Panc1 (cell line): ENCODE data around the gene TWF1. TPM values are rescaled to one million over a fixed set of nuclear protein-coding genes. Genes with fewer than 3 reads are reported as not detected.

ENCODE experiments used
- ATAC-seq: fragments of 200-7000 bp; cut with Tn5 transposase; 2 replicates; pipeline ENCODE4 v1.9.1; 2020; ENCODE audit warnings: mild to moderate bottlenecking, moderate library complexity
- BruUV-seq: library from RNA; stranded (reverse); fragments of 400-500 nt; replicated peaks from 2 replicates; lab custom pipeline; 2021; lab: Mats Ljungman, UMichigan
- CTCF ChIA-PET: fragments of 300-600 bp; sonication (Branson Sonifier 250); formaldehyde crosslinking; loops from one replicate; lab custom pipeline; 2022; ENCODE audit warnings: antibody characterized with exemption; lab: Charles Lee
- POLR2A ChIA-PET: fragments of 300-600 bp; sonication (Branson Sonifier 250); formaldehyde crosslinking; loops from one replicate; lab custom pipeline; 2022; ENCODE audit warnings: antibody characterized with exemption; lab: Charles Lee
- DNase-seq: peaks from one replicate; pipeline ENCODE4 v3.0.0-alpha.2; 2010; ENCODE audit warnings: low read depth, low spot score
- H3K27ac ChIP-seq: 2 replicates; pipeline ENCODE4 v1.5.1; 2011; ENCODE audit warnings: mild to moderate bottlenecking, low read length, inconsistent platforms
- H3K27me3 ChIP-seq: fragments of 200-500 bp; sonication (Bioruptor generic); 2 replicates; pipeline ENCODE4 v1.6.0; 2014; ENCODE audit warnings: low read length, inconsistent platforms; ENCODE audit not compliant: control insufficient read depth, insufficient read depth
- H3K36me3 ChIP-seq: fragments of 200-500 bp; sonication (Bioruptor generic); 2 replicates; pipeline ENCODE4 v1.5.1; 2014; ENCODE audit warnings: inconsistent platforms, mild to moderate bottlenecking, low read length, moderate library complexity; ENCODE audit not compliant: control insufficient read depth, insufficient read depth
- H3K4me1 ChIP-seq: 2 replicates; pipeline ENCODE4 v1.5.1; 2011; ENCODE audit warnings: inconsistent platforms, mild to moderate bottlenecking, low read length, moderate library complexity; ENCODE audit not compliant: control insufficient read depth, insufficient read depth
- H3K4me3 ChIP-seq, 2 experiments: 2 replicates each; pipeline ENCODE4 v1.5.1; 2011 to 2012; ENCODE audit warnings: low read depth in 2 of 2, low read length in 2 of 2, mild to moderate bottlenecking in 2 of 2, inconsistent platforms in 1 of 2, moderate library complexity in 1 of 2
- H3K9me3 ChIP-seq: fragments of 200-500 bp; sonication (Bioruptor generic); 2 replicates; pipeline ENCODE4 v1.5.1; 2014; ENCODE audit warnings: low read depth, mild to moderate bottlenecking, inconsistent platforms, low read length, moderate library complexity; ENCODE audit not compliant: control insufficient read depth, insufficient read depth
- POLR2AphosphoS5 ChIP-seq: IDR thresholded peaks from 2 replicates; pipeline ENCODE4 v1.6.1; 2012; ENCODE audit warnings: mild to moderate bottlenecking, low read depth, low read length, moderate library complexity
- SIN3A ChIP-seq: IDR thresholded peaks from 2 replicates; pipeline ENCODE4 v1.6.1; 2012; ENCODE audit warnings: low read depth, mild to moderate bottlenecking, low read length, moderate library complexity, borderline replicate concordance; ENCODE audit not compliant: insufficient read depth
- TCF7L2 ChIP-seq: IDR thresholded peaks from 2 replicates; pipeline ENCODE4 v1.6.1; 2011; ENCODE audit warnings: mild to moderate bottlenecking, low read depth, low read length, inconsistent platforms
- in situ Hi-C: cut with HindIII; loops from 2 replicates; pipeline ENCODE4 v1.10.0; 2016; ENCODE audit warnings: low sequenced_read_pairs, low pct_unique_long_range_greater_than_20kb
- intact Hi-C: fragments of 100-400 bp; cut with micrococcal nuclease; formaldehyde crosslinking; loops from one replicate; pipeline ENCODE4 v1.10.0; 2022; ENCODE audit not compliant: unreplicated experiment
- total RNA-seq: library from RNA; stranded (reverse); gene quantifications from one replicate; pipeline ENCODE4 v1.2.1, GENCODE V29; 2021; ENCODE audit not compliant: unreplicated experiment
- TF ChIP-seq, protein P1 (sequence below), 2 experiments: IDR thresholded peaks; 2 replicates each; pipeline ENCODE4 v1.6.1; 2011 to 2012; ENCODE audit warnings: low read depth in 2 of 2, control low read depth in 1 of 2, low read length in 1 of 2, mild to moderate bottlenecking in 1 of 2, moderate library complexity in 1 of 2; ENCODE audit not compliant: insufficient read depth in 1 of 2
- TF ChIP-seq, protein P2 (sequence below): fragments of 450-650 bp; IDR thresholded peaks from 2 replicates; pipeline ENCODE4 v1.5.1; 2017; ENCODE audit warnings: mild to moderate bottlenecking

Gene TWF1
- total RNA-seq, 1 experiment from 2014 or later, result 103 TPM

DNA sequence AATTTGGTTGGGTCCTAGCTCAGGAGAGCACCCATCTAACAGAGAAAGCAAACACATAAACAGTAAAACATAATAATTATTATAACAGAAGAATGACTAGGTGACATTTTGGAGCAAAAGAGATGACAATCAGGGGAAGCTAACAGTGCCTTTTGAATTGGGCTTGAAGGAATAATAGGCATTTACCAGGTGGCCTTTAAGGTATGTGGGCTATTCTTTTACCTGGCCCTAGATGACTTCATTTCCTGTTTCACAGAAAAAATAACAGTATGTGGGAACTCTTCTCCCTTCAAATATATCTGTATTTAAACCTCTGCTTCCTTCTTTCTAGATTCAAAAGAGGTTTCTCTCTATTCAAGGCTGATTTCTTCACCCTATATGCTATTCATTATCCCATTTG is 43.5 kb downstream of the TWF1 start:
- H3K27me3 ChIP-seq, result no peaks in the 10 kb centered on the region
- BruUV-seq, result no TSS peak
- TF ChIP-seq, protein P1, sequence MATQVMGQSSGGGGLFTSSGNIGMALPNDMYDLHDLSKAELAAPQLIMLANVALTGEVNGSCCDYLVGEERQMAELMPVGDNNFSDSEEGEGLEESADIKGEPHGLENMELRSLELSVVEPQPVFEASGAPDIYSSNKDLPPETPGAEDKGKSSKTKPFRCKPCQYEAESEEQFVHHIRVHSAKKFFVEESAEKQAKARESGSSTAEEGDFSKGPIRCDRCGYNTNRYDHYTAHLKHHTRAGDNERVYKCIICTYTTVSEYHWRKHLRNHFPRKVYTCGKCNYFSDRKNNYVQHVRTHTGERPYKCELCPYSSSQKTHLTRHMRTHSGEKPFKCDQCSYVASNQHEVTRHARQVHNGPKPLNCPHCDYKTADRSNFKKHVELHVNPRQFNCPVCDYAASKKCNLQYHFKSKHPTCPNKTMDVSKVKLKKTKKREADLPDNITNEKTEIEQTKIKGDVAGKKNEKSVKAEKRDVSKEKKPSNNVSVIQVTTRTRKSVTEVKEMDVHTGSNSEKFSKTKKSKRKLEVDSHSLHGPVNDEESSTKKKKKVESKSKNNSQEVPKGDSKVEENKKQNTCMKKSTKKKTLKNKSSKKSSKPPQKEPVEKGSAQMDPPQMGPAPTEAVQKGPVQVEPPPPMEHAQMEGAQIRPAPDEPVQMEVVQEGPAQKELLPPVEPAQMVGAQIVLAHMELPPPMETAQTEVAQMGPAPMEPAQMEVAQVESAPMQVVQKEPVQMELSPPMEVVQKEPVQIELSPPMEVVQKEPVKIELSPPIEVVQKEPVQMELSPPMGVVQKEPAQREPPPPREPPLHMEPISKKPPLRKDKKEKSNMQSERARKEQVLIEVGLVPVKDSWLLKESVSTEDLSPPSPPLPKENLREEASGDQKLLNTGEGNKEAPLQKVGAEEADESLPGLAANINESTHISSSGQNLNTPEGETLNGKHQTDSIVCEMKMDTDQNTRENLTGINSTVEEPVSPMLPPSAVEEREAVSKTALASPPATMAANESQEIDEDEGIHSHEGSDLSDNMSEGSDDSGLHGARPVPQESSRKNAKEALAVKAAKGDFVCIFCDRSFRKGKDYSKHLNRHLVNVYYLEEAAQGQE (IDR thresholded peaks at IDR 0.05; ENCODE audit: insufficient read depth in 1 of 2, low read depth in 2 of 2, low read length in 1 of 2), result no peak
- TF ChIP-seq SIN3A (no peak), POLR2AphosphoS5 (no peak), TCF7L2 (no peak)
- TF ChIP-seq, protein P2, sequence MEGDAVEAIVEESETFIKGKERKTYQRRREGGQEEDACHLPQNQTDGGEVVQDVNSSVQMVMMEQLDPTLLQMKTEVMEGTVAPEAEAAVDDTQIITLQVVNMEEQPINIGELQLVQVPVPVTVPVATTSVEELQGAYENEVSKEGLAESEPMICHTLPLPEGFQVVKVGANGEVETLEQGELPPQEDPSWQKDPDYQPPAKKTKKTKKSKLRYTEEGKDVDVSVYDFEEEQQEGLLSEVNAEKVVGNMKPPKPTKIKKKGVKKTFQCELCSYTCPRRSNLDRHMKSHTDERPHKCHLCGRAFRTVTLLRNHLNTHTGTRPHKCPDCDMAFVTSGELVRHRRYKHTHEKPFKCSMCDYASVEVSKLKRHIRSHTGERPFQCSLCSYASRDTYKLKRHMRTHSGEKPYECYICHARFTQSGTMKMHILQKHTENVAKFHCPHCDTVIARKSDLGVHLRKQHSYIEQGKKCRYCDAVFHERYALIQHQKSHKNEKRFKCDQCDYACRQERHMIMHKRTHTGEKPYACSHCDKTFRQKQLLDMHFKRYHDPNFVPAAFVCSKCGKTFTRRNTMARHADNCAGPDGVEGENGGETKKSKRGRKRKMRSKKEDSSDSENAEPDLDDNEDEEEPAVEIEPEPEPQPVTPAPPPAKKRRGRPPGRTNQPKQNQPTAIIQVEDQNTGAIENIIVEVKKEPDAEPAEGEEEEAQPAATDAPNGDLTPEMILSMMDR, result no peak
- H3K36me3 ChIP-seq, result no peaks in the 10 kb centered on the region
- ChIA-PET CTCF (no interaction called here), POLR2A (no interaction called here)
- intact Hi-C loops, result no loop called here
- H3K27ac ChIP-seq, result no peak overlapping the region
- no peaks in the 10 kb centered on the region for H3K9me3 ChIP-seq
- no peak for DNase-seq
- H3K4me3 ChIP-seq, result no peak overlapping the region
- H3K4me1 ChIP-seq, result peaks cover 8% of the 10 kb centered on the region
- no peak for ATAC-seq
- in situ Hi-C loops, result loop anchor here (10.0 kb wide), 1 partner anchor 122 kb away; no protein-coding TSS in a partner anchor

DNA sequence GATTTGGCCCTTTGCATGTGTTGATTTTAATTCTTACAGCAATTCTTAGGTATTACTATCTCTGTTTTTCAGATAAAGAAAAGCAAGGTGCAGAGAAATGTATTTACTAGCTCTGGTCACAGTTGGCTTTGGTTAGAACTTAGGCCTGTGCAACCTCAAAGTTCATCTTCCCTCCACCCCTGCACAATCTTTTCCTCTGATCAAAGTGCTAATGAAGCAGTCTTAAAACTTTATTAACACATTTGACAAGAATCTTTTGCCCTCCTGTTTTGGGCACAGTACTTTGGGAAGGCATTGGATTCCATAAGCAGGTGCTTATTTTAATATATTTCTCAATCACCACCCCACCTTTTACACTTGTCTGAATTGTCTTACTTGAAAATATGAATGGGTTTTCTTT is 44.6 kb downstream of the TWF1 start:
- H3K27me3 ChIP-seq, result no peaks in the 10 kb centered on the region
- ATAC-seq (no peak), DNase-seq (no peak)
- CTCF ChIA-PET, result interaction anchor here (0.7 kb wide), 1 partner anchor 112 kb away, joined by 5 read pairs; no protein-coding TSS in a partner anchor
- intact Hi-C loops, result no loop called here
- POLR2A ChIA-PET, result no interaction called here
- H3K36me3 ChIP-seq, result no peaks in the 10 kb centered on the region
- no peaks in the 10 kb centered on the region for H3K9me3 ChIP-seq
- H3K4me1 ChIP-seq, result peaks cover 10% of the 10 kb centered on the region
- H3K4me3 ChIP-seq, result no peak overlapping the region
- no peak overlapping the region for H3K27ac ChIP-seq
- in situ Hi-C loops, result loop anchor here (10.0 kb wide), 1 partner anchor 123 kb away; no protein-coding TSS in a partner anchor
- BruUV-seq, result no TSS peak
- TF ChIP-seq POLR2AphosphoS5 (no peak), TCF7L2 (no peak), SIN3A (no peak)
- TF ChIP-seq, protein P1 (IDR thresholded peaks at IDR 0.05; ENCODE audit: insufficient read depth in 1 of 2, low read depth in 2 of 2, low read length in 1 of 2), result no peak
- TF ChIP-seq, protein P2, result no peak
